Ramos (cell line): ENCODE measurements around the gene CTBP1.

ENCODE experiments used
- in situ Hi-C: fragments of 300-500 bp; cut with MboI; formaldehyde crosslinking; loops from one replicate; pipeline ENCODE4 v1.14.3; 2022; ENCODE audit warnings: low sequenced_read_pairs; ENCODE audit not compliant: unreplicated experiment

CTBP1 gene

DNA sequence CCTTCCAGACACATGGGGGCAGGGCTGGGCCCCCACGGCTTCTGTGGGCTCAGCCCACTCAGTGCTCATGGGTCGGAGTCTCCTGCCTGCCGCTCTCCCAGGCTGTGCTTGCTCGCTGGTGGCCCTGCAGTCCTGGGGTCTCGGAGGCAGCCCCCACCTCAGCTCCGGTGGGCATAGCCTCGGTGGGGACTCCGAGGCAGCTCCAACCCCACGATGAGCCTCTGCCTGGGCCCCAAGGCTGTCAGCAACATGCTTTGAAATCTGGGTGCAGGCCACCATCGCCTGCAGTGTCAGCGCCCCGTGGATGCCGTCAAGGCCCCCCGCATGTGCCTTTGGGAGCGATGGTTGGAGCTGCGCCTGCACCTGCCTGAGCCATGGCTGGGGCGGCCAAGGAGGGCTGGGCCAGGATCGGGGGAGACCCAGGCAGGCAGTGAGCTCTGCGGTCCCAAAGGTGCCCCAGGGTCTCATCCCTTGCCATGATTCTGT, 46.4 kb downstream of the CTBP1 start:
- in situ Hi-C loops, result no loop called here

DNA sequence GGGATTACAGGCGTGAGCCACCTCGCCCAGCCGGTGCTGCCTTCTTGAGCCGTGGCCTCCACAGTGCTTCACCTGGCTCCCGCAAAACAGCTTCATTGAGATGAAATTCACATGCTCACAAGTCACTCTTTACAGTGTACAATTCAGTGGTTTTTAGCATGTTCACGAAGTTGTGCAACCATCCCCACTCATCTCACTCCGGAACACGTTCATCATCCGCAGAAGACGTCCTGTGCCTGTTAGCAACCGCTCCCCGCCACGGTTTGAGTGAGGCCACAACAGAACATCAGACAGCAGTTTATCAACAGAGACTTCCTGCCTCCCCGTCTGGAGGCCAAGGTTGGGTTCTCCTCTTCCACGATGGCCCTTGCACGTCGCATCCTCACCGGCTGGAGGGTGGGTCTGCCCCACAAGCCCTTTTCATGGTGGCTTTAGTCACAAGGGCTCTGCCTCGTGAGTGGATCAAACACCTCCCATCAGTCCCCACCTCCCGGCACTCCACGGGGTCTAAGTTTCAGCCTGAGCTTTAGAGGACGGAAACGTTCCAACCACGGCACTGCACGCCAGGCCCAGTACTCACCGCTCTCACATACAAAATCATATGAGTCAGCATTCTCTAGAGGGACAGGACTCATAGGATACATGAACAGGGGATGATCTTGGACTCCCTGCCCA, 46.9 kb downstream of the CTBP1 start:
- in situ Hi-C loops, result no loop called here

DNA sequence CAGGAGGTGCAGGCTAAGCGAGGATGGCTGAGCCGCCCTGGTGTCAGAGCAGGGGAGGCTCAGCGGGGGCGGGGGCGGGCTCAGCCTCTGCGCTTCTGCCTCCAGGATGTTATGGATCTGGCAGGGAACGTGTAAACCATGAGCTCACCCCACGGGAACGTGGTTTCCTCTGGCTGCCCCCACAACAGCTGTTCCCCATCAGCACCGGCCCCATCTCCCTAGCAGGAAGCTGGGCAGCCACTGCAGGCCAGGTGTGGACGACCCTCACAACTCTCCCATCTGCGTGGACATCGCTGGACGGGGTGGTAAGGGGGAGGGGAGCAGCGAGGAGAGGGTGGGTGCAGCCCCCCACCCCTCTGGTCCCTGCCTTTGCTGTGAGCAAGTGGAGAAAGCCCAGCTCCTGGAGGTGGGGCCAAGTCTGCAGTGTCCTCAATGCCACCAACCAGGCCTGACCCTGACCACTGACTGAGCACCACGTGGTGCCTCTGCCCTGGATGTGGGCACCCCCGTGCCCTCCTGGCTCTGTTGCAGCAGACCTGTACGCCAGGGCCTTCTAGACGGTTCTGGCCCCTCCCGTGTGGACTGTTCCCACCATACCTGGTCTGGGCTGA, 48.4 kb downstream of the CTBP1 start:
- in situ Hi-C loops, result no loop called here

DNA sequence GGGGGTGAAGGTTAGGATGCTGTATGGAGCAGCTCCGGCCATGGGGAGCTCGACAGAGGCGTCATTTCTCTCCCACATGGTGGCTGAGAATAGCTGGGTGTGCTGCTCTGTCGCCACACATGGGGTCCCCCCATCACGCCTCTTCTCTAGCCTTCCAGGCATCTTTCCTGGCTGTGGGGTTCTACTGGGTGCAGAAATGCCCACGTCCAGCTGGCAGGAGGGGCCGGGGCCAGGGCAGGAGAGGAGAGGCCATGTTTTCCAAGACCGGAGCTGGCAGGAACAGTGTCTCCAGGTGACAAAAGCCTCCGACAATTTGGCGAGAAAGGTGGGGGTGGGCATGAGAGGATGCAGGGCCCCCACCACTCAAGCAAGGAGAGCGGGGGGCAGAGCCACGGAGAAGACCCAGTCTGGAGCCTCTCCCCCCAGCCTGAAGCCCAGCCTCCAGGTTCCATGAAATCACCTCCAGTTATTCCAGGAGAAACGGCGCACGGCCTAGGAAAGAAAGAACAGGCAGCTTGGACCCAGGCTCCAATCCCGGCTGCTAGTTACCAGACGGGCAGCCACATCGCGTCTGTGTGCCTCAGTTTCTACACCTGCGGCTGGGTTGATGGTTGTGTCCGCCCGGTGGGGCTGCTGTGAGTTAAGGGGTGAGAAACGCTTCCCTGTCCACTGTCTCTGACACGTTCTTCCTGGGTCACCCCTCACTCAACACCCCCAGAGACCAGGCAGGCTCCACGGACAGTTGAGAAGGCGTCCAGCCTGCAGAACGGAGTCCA, 49.2 kb downstream of the CTBP1 start:
- in situ Hi-C loops, result no loop called here

DNA sequence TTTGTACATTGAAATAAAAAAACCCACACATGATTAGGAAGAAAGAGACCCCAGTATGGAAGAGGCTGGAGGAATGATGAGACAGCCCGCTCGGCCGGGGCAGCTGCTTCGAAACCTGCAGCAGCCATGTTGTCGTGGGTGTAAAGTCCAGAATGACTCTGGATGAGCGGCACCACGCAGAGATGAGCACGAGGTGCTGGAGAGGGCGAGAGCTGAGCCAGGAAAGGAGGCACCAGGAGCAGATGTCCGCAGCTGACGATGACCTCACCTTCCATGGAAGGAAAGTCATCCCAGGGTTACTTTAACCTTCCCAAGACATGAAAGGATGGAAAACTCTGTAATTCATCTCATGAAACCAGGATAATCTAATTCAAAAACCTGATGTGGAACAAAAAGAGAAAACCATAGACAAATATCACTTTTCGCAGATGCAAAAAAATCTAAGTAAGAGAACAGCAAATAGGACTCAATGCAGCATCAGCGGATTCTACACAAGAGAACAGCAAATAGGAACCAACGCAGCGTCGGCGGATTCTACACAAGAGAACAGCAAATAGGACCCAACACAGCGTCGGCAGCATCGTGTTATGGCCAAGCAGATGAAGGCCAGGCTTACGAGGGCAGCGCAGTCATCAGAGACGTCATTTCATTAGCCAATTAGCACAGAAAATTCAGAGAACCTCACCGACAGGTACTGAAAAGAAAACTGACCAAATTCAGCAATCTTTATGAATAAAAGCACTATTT, 50.7 kb downstream of the CTBP1 start:
- in situ Hi-C loops, result no loop called here

DNA sequence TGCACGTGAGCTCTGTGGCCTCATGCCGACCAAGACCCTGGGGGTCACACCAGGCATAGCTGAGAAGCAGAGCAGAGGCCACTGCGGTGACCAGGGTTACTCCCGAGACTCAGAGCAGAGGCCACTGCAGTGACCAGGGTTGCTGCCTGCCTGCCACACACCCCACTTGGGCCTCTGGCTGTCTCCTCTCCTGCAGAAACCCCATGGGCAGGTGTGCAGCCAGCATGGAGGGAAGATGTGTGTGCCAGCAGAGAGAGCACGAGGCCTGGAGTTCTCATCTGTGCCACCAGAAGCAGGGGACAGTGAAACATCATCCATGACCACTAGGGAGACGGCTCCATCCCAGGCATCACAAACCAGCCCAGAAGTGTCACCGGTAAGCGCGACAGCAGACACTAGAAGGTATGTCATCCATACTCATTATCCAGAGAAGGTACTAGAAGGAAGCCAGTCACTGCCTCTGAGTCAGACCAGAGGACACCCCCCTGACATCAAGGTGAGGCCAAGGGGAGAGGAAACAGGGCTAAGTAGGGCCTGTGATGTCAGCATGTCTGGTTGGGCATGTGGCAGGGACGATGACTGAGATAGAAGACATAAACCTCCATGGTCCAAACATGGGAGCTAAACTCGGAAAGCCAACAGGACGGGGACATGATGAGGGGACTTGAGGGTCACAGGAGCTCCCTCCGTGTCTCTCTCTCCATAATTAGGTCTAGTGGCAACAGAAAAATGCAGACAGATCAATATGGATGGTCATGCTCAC, 52.3 kb downstream of the CTBP1 start:
- in situ Hi-C loops, result no loop called here

DNA sequence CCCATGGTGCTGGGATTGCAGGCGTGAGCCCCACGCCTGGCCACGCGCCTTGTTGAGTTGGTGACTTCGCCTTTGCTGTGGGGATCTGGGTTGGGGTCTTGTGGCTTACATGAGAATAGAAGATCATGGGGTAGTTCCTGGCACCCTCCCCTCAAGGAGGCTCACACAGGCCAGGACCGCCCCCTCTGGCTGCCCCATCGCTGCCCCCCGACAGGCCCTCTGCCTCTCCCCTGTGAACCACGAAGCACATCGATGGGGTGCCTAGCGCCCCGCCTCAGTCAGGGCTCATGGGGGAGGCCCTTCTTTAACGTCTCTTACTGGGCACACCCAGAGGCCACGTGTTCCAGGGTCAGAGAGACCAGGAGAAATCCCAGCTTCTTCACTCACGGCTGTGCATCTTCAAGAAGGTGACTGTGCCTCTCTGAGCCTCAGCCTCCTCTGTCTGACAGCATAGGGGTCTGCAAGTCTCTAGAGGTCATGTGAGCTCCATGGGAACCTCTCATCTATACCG, 53.0 kb downstream of the CTBP1 start:
- in situ Hi-C loops, result no loop called here

DNA sequence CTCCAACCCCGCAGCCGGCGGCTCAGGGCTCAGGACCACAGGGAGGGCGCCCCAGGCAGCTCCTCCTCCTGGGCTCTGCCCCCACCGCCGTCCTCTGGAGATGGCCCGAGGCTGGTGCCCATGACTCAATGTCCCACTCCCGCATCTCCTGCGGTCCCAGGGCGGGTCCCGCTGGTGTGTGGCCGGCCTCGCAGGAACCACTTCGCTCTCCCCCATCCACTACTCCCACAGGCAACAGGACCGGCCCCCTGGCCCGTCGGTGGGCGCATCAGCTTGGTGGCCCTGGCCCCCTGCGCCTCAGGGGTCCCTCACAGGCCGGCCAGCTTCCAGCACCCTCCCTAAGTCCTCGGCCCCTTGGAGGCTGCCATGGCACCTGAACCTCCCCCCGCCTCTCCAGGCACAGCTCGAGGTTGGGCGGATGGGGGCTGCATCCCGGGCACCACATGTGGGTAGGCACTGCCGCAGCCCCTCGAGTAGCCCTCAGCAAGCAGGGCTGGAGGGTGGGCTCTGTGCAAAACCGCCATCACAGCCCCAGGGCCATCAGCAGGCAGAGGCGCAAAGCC, 53.7 kb downstream of the CTBP1 start:
- in situ Hi-C loops, result no loop called here

DNA sequence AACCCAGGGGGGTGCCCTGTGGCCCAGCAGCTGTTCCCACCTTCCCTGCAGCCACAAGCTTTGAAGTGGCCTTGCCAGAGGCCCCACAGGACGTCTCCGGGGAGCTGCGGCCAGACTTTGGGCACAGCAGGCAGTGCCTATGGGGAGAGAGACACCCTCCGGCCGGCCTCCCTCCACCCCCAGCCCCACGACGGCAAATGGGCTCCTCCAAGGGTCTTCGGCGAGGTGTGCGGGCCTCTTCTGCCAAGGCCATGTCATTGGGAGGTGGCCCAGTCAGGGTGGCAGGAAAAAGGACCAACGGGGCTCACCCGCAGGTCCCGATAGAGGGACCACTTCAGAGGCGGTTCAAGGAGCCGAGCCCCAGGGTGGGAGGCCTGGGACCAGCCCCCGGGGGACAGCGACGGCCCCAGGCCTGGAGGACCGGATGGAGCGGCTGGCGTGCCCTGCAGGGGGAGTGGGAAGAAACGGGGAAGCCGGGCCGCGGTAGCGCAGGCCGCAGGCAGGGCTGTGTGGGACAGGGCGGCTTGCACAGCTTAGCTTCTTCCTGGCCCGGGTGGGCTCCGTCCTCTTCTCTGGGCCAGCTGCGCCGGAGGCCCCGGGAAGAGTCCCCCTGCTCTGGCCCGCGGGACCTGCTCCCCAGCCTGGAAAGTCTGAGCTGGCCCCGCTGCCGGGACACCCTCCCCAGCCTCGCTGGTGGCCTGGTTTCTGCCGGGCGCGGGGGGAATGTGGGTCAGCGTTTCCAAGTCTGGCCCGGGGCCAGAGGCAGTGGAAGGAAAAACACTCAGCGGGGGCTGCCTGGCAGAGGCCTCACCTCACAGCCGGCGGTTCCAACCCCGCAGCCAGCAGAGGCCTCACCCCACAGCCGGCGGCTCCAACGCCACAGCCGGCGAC, 54.7 kb downstream of the CTBP1 start:
- in situ Hi-C loops, result no loop called here

DNA sequence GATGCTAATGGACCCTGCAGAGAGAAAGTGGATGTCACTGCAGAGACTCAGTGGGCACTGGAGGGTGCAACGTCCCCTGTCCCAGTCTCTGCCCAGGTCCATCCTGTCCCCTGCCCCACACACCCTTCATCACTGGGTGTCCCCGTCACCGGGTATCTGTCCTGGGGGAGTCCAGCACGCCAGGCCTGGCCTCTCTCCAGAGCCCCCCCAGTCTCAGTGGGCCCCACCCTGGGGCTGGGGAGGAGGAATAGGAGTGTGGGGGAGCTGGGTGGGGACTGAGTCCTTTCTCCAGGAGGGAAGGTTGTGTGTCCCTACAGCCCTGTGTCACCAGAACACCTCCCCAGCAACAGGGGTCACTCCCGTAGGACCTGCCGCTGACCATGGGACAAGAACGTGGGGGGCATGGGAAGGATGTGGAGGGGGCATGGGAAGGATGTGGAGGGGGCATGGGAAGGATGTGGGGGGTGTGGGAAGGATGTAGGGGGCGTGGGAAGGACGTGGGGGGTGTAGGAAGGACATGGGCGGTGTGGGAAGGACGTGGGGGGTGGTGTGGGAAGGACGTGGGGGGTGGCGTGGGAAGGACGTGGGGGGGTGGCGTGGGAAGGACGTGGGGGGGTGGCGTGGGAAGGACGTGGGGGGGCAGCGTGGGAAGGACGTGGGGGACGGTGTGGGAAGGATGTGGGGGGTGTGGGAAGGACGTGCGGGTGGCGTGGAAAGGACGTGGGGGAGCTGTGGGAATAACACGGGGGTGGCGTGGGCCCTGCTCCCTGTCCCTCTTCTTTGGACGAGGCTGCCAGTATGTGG, 55.5 kb downstream of the CTBP1 start:
- in situ Hi-C loops, result no loop called here

DNA sequence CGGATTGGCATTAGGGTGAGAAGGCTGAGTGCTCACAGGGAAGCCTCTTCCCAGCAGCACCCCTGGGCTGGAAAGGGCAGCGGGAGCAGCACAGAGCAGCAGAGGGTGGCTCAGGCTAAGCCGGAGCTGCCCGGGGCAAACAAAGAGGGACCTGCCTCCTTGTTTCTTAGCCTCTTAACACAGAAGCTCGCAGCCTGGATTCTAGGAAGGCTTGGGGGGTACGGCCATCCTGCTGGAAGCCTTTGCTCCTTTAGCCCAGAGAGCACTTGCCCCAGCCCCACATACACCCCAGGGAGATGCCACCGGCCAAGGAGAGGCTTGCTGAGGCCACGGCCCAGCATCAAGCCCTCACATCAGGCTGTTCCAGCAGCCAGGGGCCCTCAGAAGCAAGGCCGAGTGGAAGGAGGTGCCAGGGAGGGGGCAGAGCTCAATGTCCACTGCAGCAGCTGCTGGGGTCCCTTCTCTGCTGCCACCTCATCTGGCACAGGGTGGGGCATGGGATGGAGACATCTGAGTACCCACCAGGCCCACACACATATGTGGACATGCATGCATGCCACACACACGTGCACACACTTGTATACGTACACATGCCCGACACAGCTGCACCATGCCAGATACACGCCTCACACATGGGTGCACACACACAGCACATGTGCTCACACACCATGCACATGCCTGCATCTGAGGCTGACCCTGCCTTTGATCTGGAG, 56.3 kb downstream of the CTBP1 start:
- in situ Hi-C loops, result no loop called here

DNA sequence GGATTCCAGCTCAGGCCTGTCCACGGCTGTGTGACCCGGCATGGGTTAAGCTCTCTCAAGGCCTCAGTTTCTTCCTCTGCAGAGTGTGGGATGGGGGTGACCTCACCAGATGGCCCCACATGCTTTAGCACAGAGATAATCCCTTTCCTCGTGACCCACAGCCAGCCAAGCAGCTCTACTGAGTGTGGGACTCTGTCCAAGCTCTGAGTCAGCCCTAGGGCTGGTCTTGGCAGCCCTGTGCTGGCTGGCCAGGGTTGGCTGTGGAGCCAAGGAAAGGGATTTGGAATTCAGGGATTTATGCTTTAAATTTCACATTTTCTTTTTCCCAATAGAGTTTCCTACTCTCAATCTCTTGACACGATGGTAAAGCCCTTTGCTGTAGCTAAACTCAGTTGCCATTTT, 56.8 kb downstream of the CTBP1 start:
- in situ Hi-C loops, result no loop called here

DNA sequence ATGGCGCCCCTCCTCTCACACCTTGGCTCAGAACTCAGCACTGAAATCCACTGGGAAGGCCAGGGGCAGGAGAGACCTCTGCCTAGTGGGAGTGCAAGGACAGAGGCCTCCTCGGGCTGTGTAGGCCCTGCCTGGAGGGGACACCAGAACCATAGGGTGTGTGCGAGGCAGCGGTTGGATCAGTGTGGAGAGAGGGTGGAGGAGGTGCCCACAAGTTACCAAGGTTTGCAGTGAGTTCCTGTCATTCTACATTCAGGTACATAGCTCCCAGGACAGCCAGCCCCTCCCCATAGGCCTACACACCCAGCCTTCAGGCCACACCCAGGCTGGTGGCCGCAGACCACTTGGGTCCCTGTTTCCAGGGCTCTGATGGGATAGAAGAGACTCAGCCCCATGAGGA, 57.3 kb downstream of the CTBP1 start:
- in situ Hi-C loops, result no loop called here

DNA sequence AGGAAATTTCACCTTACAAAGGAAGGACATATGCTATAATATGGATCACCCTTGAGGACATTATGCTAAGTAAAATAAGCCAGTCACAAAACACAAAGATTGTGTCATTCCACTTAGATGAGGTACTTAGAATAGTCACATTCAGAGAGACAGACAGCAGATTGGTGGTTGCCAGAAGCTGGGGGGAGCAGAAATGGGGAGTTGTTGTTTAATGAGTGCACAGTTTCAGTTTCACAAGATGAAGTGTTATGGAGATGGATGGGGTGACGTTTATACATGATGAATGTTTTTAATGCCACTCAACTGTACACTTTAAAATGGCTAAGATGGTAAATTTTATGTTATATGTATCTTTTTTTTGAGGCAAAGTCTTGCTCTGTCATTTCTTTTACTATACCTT, 61.7 kb downstream of the CTBP1 start:
- in situ Hi-C loops, result no loop called here

DNA sequence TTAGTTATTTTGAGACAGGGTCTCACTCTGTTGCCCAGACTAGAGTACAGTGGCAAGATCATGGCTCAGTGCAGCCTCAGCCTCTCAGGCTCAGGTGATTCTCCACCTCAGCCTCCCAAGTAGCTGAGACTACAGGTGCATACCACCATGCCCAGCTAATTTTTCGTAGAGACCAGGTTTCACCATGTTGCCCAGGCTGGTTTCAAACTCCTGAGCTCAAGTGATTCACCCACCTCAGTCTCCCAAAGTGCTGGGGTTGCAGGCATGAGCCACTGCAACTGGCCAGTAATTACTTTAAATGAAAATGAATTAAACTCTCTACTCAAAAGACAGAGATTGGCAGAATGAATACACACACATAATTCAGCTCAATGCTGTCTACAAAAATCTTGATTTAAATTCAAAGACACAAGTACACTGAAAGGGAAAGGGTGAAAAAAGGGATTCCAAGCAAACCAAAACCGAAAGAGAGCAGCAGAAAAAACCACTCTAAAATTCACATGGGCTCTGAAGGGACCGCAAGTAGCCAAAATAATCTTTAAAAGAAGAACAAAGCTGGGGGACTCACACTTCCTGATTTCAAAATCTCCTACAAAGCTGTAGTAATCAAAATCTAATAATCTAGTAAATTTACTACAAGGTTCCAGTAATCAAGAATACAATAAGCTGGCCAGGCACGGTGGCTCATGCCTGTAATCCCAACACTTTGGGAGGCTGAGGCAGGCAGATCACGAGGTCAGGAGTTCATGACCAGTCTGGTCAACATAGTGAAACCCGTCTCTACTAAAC, 64.8 kb downstream of the CTBP1 start:
- in situ Hi-C loops, result no loop called here

DNA sequence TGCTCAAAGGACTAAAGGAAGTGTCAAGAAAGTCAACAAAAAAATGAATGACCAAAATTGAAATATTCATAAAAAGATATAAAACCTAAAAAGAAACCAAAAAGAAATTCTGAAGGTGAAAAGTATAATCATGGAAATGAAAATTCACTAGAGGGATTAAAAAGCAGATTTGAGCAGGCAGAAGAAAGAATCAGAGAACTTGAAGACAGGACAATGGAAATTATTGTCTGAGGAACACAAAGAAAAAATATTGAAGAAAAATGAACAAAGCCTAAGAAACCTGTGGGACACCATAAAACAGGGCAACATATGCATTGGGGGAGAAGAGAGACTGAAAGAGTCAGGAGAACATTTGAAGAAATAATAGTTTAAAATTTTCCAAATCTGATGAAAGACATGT, 66.6 kb downstream of the CTBP1 start:
- in situ Hi-C loops, result no loop called here
